Activated CD4-positive, alpha-beta T cell treated with anti-CD3 and anti-CD28 coated beads for 4 hours (primary cell): Measurements from ENCODE around the gene C2.
"Not testable (repeated sequence)": the region's sequence is repeated elsewhere in the genome, so short reads cannot be mapped to it uniquely, and the experiment has no call there.

Experiments
- DNase-seq, 2 donors: peaks; one replicate each; pipeline ENCODE4 v3.0.0-alpha.2; 2020

The C2 gene

DNA sequence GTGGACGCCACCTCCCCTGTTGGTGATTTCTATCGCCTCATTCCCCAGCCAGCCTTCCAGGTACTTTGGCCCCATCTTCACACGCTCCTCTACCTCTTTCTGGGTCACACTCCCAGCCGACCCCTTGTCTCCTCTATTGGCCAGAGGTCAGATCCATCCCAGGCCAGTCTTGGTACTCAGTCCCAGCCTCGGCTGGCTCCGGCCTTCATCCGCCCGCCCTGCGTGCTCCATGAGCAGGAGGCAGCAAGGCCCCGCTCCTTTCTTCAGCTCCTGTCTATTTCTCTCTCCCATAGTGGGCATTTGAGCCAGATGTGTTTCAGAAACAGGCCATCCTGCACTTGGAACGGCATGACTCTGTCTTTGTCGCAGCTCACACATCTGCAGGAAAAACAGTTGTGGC, 34.1 kb downstream of the C2 start:
- no peak for DNase-seq

DNA sequence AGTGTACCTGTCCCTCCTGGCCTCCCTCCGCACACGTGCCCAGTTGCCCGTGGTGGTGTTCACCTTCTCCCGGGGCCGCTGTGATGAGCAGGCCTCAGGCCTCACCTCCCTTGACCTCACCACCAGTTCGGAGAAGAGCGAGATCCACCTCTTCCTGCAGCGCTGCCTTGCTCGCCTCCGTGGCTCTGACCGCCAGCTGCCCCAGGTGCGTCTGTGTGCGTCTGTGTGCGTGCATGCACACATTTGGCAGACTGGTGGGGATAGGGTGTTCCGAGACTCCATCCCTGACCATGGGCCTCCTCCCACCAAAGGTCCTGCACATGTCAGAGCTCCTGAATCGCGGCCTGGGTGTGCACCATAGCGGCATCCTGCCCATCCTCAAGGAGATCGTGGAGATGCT, 36.4 kb downstream of the C2 start:
- DNase-seq, result no peak

DNA sequence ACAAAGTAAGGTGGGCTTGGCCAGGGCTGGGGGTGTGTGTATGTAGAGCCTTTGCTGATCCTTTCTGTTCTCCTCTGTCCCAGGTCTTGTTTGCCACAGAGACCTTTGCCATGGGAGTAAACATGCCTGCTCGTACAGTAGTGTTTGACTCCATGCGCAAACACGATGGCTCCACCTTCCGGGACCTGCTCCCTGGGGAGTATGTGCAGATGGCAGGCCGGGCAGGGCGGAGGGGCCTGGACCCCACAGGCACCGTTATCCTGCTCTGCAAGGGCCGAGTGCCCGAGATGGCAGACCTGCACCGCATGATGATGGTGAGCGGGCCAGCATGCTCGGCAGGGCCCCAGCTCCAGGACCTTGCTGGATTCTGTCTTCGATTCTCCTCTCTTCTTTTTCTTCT, 38.2 kb downstream of the C2 start:
- DNase-seq, result no peak

DNA sequence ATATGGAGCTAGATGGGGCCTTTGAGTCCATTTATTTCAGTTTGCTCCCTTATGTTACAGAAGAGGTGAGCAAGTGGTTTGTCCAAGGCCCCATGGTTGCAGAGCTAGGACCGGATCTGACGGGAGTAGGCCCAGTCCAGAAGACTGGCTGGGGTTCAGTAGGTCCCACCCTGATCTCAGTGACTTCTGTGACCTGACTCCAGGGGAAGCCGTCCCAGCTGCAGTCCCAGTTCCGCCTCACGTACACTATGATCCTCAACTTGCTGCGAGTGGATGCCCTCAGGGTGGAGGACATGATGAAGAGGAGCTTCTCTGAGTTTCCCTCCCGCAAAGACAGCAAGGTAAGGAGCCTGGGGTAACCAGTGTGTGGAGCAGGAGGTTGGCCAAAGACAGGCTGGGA, 39.0 kb downstream of the C2 start:
- DNase-seq, result no peak

DNA sequence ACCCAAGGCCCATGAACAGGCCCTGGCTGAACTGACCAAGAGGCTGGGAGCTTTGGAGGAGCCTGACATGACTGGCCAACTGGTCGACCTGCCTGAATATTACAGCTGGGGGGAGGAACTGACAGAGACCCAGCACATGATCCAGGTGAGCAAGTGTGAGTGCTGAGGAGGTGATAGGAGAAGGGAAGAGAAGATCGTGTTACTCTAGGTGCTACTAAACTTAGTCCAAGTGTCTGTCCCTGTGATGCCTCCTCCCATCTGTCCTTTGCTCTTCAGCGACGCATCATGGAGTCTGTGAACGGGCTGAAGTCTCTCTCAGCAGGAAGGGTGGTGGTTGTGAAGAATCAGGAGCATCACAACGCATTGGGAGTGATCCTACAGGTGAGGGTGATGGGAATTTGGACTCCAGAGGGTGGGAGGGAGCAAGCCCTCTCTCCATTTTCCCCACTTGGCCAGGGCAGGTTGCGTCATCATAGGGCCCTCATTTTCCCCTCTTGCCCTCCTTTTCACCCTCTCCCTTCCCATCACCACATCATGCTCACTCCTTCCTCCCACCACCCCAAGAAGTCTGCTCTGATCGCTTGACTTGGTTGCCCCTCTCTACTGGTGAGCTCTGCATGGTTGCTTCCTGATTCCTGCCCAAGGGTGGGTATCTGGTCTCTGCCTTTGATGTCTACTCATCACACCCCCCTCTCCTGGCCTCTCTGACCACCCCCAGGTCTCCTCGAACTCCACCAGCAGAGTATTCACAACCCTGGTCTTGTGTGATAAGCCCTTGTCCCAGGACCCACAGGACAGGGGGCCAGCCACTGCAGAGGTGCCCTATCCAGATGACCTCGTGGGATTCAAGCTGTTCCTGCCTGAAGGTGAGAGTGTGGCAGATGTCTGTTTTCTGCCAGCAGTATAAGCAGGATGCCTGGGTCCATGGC, 39.7 kb downstream of the C2 start:
- no peak for DNase-seq

DNA sequence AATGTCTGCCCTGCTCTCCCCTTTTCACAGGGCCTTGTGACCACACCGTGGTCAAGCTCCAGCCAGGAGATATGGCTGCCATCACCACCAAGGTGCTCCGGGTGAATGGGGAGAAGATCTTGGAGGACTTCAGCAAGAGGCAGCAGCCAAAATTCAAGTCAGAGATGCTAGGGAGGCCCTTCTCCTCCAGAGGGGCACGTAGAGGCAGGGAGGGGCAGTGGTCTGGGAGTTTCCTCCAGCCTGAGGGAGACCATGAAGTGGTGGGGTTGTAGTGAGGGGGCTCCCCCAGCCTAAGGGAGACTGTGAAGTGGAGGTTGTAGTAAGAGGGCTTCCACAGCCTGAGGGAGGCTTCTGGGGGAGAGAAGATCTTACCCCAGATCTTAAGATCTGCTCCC, 40.4 kb downstream of the C2 start:
- no peak for DNase-seq

DNA sequence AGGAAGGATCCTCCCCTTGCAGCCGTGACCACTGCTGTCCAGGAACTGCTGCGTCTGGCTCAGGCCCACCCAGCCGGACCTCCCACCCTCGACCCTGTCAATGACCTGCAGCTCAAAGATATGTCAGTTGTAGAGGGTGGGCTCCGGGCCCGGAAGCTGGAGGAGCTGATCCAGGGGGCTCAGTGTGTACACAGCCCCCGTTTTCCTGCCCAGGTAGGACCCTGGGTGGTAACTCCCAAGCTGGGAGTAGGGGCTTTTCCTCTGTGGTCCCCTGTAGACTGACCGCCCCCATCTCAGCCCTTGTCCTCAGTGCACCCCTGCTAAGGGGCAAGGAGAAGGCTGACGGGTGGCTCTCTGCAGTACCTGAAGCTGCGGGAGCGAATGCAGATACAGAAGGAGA, 40.8 kb downstream of the C2 start:
- no peak for DNase-seq

DNA sequence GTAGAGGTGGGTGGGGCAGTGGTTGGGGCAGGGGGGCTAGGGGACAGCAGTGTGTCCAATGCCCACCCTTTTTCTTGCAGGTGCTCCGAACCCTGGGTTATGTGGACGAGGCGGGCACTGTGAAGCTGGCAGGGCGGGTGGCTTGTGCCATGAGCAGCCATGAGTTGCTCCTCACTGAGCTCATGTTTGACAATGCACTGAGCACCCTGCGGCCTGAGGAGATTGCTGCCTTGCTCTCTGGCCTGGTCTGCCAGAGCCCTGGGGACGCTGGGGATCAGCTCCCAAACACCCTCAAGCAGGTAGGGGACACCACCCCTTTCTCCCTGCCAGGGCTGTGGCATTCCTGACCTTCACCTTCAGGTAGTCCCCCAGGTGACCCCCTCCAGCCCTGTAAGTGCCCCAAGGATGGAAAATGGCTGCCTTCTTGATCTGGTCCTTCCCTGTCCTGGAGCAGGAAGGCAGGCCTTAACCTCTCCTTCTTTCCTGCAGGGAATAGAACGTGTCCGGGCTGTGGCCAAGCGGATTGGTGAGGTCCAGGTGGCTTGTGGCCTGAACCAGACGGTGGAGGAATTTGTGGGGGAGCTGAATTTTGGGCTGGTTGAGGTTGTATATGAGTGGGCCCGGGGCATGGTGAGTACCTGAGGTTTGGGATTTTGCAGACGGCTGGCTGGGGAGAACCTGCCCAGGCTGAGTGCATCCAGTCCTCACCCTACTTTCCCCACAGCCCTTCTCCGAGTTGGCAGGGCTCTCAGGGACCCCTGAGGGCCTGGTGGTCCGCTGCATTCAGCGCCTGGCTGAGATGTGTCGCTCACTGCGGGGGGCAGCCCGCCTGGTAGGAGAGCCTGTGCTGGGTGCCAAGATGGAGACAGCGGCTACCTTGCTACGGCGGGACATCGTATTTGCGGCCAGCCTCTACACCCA, 41.5 kb downstream of the C2 start:
- no peak for DNase-seq

DNA sequence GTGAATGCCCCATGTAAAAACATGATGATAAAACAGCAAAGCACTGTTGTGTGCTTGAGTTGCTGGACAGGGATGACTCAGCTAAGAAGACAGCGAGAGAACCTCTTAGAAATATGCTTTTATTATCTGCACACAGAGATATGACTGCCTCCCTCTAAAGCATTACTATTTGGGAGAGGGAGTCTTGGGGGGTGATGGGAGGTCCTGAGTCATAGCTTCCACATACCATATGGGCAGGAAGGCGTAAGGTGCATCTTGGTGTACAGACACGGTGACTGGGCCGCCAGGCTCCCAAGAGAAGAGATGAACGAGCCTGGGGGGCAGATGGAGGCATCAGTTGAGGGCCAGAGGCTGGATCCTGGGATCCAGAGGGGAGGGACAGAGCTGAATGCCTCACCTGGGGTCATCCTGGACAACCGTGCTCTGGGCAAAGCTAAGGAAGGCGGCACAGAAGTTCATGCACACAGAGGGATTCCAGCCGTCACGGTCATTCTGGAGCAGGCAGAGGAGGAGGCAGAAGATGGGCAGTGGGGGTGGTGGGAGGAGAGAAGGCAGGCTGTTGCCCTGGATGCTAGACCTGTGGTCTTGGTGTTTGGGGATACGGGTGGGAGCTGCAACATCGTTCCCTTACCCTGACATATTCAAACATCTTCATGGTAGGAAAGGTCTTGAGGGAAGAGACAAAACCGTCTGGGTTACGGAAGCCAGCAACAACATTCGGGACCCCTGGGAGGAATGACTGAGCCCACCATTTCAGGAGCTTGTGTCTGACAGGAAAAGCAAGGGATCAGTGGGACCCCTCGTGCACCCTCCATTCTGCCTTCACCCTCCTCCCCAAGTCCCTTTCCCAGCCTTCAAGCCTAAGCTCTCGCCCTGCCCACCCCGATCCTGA, 42.4 kb downstream of the C2 start:
- no peak for DNase-seq

DNA sequence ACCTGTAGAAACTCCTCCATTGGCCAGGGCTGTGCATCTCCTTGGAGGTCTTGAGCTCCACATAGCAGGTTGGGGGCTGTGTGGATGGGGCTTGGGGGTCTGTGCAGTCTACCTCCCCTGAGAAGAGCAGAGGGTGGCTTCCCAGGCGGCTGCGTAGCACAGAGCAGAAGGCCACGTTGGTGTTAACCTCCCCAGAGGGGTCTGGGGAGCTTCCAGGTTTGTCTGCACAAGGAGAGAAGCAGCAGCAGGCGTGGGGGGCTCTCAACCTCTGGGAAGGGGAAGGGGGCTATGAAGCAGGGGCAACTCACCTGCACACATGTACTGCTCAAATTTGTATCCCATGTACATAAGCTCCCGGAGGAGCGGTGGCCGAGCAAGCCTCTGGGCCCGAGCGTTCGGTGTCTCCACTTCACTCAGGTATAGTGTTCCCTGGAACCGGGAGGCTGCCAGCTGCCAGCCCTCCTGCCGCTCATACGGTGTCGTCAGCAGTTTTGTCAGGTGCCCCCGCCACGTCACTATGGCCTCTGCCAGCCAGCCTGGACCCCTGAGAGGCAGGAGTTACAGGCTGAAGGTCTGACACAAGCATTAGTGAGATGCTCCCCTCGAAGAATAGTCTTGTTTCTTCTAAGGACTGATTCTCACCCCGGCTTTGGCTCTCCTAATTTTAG, 43.2 kb downstream of the C2 start:
- no peak for DNase-seq

DNA sequence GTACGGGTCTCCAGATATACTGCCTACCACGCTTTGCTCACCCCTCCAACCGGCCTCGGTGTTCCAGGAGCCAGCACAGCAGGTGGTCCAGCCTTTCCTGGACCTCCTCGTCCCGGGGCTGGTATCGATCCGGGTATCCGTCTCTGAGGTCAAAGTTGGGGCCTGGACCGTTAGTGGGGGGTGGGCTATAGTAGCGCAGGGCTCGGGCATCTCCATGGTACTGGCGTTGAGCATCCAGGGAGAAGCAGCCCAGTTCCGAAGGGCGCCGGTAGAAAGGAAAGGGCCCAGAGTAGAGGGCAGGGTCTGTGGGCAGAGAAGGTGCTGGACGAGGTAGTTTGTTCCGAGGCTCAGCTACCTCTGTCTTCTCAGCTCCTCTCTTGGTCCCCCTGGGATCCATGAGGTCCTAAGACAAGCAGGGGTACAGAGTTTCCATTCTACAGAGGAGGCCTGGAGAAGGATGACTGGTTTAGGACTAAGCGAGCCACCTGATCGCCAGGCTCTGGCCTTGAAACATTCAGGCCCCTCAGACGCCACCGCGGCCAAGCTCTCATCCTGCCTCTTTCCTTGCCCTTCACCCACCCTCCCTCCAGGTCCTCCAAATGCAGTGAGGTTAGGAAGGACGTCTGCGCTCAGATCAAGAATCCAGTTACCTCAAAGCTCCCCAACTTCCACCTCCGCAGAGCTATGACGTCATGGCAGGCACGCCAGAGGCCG, 43.9 kb downstream of the C2 start:
- no peak for DNase-seq

DNA sequence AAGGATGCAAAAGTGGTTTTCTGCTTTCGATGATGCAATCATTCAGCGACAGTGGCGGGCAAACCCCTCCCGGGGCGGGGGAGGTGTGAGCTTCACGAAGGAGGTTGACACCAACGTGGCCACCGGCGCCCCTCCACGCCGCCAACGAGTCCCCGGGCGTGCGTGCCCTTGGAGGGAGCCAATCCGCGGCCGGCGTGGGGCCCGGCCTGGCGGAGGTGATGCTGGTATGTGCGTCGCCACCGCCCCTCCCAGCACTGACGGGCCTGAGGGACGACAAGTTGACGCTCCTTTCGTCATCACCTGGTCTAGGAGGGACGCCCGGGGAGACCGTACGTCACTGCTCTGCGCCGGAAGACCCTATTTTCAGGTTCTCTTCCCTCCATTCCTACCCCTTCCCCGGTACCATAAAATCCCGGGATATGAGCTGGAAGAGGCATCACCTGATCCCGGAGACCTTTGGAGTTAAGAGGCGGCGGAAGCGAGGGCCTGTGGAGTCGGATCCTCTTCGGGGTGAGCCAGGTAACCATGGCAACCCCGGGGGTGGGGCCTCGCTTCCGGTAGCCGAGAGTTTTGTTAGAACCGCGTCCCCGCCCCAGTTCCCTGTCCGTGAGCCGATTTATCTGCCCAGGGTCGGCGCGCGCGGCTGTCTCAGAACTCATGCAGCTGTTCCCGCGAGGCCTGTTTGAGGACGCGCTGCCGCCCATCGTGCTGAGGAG, 44.6 kb downstream of the C2 start, which contains the start of gene DXO:
DXO (minus strand) TSS at position 146 of the 716 bp plus-strand sequence. CDS start 463 bp downstream, outside the sequence.
- DNase-seq, result peak; percentile 98 to 99

DNA sequence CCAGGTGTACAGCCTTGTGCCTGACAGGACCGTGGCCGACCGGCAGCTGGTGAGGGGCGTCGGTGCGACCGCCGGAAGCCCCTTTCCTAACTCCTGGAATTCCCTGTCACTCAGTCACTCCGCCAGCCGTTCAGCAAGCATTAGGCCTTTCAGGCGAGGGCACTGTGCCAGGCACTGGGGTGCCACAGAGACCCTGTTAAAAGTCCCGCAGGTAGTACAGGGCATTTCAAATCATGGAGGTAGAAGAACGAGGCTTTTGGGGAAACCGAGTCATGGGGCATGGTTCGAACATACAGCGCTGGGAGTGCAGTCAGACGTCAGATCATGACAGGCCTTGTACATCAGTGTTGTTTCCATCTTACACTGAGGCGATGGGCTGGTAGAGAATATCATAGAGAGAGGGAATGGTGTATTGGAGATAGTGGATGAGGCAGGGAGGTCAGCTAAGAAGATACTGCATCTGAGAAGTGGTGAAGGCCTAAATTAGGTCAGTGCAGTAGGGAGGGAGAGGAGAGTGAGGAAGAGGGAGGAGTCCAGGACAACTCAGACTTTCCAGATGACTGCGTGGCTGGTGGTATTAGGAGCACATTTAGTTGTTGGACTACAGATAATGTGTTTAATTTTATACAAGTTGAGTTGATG, 45.3 kb downstream of the C2 start:
- DNase-seq, result no peak

DNA sequence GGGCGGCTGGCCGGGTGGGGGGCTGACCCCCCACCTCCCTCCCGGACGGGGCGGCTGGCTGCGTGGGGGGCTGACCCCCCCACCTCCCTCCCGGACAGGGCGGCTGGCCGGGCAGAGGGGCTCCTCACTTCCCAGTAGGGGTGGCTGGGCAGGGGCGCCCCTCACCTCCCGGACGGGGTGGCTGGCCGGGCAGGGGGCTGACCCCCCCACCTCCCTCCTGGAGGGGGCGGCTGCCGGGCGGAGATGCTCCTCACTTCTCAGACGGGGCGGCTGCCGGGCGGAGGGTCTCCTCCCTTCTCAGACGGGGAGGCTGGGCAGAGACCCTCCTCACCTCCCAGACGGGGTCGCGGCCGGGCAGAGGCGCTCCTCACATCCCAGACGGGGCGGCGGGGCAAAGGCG, 48.5 kb downstream of the C2 start:
- DNase-seq, result not testable (repeated sequence)

DNA sequence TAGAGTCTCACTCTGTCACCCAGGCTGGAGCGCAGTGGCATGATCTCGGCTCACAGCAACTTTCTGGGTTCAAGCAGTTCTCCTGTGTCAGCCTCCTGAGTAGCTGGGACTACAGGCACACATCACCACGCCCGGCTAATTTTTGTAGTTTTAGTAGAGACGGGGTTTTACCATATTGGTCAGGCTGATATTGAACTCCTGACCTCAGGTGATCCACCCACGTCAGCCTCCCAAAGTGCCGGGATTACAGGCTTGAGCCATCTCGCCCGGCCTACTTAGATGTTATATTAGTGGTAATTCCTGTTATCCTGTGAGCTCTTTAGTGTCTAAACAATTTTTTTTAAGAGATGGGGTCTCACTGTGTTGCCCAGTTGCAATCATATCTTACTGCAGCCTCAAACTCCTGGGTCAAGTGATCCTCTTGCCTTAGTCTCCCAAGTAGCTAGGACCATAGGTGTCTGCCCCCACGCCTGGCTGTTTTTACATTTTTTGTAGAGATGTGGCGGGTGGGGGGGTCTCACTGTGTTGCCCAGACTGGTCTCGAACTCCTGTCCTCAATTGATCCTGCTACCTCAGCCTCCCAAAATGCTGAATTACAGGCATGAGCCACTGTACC, 50.4 kb downstream of the C2 start:
- DNase-seq, result no peak

DNA sequence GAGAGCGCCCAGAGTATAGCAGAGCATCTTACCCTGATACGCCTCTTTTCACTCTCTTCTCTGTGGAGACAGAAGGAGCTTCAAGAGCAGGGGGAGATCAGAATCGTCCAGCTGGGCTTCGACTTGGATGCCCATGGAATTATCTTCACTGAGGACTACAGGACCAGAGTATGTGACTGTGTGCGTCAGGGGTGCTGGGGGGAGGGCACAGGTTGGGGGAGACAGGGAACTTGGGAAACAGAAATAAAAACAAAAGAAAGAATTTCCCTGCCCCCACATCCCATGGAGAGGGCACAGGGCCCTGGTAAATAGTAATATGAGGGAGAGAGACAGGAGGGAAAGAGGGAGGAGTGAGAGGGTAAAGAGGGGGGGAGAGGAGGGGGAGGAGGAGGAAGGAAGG, 51.3 kb downstream of the C2 start:
- DNase-seq, result no peak

DNA sequence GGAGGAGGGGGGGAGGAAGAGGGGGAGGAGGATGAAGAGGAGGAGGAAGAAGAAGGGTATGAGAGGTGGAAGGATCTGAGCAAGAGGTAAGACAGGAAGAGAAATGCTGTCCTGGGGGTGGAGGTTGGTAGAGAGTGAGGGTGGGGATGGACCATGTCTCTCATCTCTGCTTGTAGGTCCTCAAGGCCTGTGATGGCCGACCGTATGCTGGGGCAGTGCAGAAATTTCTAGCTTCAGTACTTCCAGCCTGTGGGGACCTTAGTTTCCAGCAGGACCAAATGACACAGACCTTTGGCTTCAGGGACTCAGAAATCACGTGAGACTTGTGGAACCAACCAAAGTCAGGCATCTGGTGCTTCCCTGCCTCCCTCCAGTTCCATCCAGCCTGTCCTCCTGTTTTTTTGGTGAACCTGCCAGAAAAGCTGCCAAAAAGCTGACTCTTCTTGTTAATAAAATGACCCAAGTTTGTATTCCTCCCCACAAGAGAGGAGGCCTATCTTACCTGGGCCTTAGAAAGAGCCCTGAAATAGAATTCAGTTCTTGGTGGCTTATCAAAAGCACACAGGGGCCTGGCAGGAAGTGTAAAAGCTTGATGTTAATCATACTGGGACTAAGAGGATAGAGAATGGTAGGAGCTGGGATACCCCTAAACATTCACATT, 51.9 kb downstream of the C2 start:
- DNase-seq, result no peak

DNA sequence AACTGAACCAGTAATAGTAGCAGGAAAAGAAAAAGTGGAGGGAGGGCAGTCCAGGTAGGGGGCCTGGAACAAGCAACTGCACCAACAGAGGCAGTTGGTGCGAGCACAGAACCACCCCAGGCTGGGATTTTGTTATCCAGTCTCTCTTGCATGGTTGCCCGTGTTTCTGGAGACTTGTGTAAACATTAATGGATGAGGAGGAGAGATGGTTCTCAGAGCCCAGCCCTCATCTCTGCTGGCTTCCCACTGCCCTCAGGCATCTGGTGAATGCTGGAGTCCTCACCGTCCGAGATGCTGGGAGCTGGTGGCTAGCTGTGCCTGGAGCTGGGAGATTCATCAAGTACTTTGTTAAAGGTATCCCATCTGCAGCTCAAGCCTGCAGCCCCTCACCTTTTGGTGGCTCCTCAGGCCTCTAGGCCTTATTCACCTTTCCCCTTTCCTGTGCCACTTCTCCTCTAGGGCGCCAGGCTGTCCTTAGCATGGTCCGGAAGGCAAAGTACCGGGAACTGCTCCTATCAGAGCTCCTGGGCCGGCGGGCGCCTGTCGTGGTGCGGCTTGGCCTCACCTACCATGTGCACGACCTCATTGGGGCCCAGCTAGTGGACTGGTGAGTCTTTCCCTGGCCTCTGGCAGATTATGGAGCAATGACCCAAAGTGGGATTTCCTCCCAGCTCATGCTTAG, 52.8 kb downstream of the C2 start:
- not testable (repeated sequence) for DNase-seq

DNA sequence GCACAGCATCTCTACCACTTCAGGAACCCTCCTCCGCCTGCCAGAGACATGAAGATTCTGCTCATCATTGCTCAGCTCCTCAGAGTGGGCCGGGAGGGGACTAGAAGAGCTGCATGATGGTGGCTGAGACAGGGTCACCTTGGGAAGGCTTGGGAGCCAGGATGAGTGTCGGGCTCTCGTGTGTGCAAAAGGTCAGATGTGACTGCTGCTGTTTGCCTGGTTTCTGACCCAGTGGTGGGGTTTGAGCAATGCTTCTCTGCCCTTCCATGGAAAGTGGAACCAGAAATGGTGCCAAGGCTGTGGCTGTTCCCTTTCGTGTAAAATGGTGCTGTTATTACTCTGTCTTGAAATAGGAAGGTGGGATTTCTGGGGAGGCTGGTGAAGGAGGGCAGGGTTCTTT, 53.5 kb downstream of the C2 start:
- not testable (repeated sequence) for DNase-seq
